ENCODE data around the gene ZNF319. TPM values are rescaled to one million over a fixed set of nuclear protein-coding genes. Genes with fewer than 3 reads are reported as not detected.

Gene ZNF319
- total and polyA plus RNA-seq, 2 of the 4 experiments (the other 2 are of a cell fraction) = 0.90 to 6.3 TPM

DNA sequence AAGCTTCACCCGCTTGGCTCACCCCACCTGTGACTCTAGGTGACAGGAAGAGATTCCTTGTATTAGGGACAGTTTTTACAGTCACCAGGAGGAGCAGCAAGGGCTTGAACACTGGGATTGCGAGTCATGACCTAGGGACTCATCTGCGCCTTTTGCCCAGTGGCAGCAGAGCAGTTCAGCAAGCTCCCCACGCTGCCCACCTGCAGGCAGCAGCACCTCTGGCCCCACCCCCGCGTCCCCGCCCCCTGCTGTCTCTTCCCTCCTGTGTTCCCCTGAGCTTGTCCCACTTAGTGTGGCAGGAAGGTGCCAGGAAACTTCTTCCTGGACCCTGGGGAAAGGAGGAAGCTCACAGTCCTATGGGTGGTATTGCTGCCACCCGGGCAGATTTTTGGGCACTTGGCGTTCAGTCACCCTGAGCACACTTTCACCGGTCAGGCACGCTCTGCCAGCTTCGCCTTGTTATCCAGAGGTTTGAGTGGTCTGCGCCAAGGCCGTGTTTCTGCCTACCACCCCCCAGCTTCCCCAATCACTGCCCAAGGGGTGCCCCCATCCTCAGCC lies 33.7 kb upstream of the ZNF319 start:
- no peaks in the 10 kb centered on the region for H4K20me1 ChIP-seq (ENCODE audit: insufficient read depth, low read length)
- no peak overlapping the region for H3K14ac ChIP-seq (replicated peaks; ENCODE audit: low read depth, low read length)
- no peaks in the 10 kb centered on the region for H3K36me3 ChIP-seq (ENCODE audit: control insufficient read depth, insufficient read depth, low read length)
- TF ChIP-seq CHD1 (IDR thresholded peaks at IDR 0.05; ENCODE audit: low read depth, low read length) (no peak), MXI1 (IDR thresholded peaks at IDR 0.05; ENCODE audit: borderline replicate concordance, low read depth, low read length) (no peak), FOS (IDR thresholded peaks at IDR 0.05; ENCODE audit: low read depth, low read length) (no peak), CEBPB (IDR thresholded peaks at IDR 0.05; ENCODE audit: low read depth, low read length) (no peak), RFX5 (IDR thresholded peaks at IDR 0.05; ENCODE audit: low read depth, low read length) (no peak), POLR2A (IDR thresholded peaks at IDR 0.05; ENCODE audit: low read depth, low read length) (no peak), SMC3 (IDR thresholded peaks at IDR 0.05; ENCODE audit: low read depth, low read length) (no peak)
- ATAC-seq (ENCODE audit: low read depth) (no peak), DNase-seq (no peak)
- H2AK5ac ChIP-seq (ENCODE audit: low read depth, low read length) = no peak overlapping the region
- H3K18ac ChIP-seq (ENCODE audit: low read depth, low read length) = no peak overlapping the region
- H2AFZ ChIP-seq (replicated peaks; ENCODE audit: low read length, poor library complexity) = no peak overlapping the region
- in situ Hi-C loops (cut with MboI; ENCODE audit: low sequenced_read_pairs) (no loop called here), dilution Hi-C loops (cut with HindIII; ENCODE audit: low sequenced_read_pairs, unreplicated experiment) (no loop called here), intact Hi-C loops (cut with micrococcal nuclease) (no loop called here)
- no peak overlapping the region for H3K4ac ChIP-seq (ENCODE audit: low read depth, low read length)
- ChIA-PET POLR2A (ENCODE audit: unreplicated experiment) (no interaction called here), CTCF (interaction anchor here (1.5 kb wide), 1 partner anchor 87 kb away, joined by 3 read pairs; no protein-coding TSS in a partner anchor)
- no peak overlapping the region for H3K23ac ChIP-seq (ENCODE audit: low read depth, low read length)
- no peak overlapping the region for H2BK20ac ChIP-seq (ENCODE audit: low read depth, low read length)
- no peak overlapping the region for H3K9ac ChIP-seq (ENCODE audit: low read depth, low read length)
- no peak overlapping the region for H4K5ac ChIP-seq (ENCODE audit: low read depth, low read length)
- BruUV-seq (replicated peaks) = no TSS peak
- no peak overlapping the region for H4K8ac ChIP-seq (ENCODE audit: low read depth in 2 of 2, low read length in 2 of 2)
- H3K56ac ChIP-seq (ENCODE audit: extremely low read depth, insufficient read depth, low read length) = no peak overlapping the region
- no peak overlapping the region for H3K4me3 ChIP-seq (ENCODE audit: insufficient read depth, low read depth, low read length)
- H3K27ac ChIP-seq (ENCODE audit: insufficient read depth, low read length) = no peak overlapping the region
- no peak overlapping the region for H2BK5ac ChIP-seq (ENCODE audit: low read depth, low read length, poor library complexity, severe bottlenecking)
- H3K9me1 ChIP-seq (ENCODE audit: insufficient read depth, low read length) = no peaks in the 10 kb centered on the region; the same call in 1 of the 2 replicates
- no peak overlapping the region for H4K91ac ChIP-seq (ENCODE audit: insufficient read depth, low read depth, low read length)
- peaks cover 19% of the 10 kb centered on the region for H3K27me3 ChIP-seq (ENCODE audit: control insufficient read depth, insufficient read depth, low read length)
- 66% methylated on average over 4 of the region's 14 CpGs; no CpG with 5 or more reads in 1 of the 2 experiments for WGBS, 2 experiments (ENCODE audit: extremely low coverage in 2 of 2, insufficient read length in 1 of 2)
- no peaks in the 10 kb centered on the region for H3K9me3 ChIP-seq (ENCODE audit: control insufficient read depth, insufficient read depth, low read length)
- H3K4me2 ChIP-seq (ENCODE audit: low read depth, low read length) = no peak overlapping the region
- no peak overlapping the region for H2BK120ac ChIP-seq (ENCODE audit: low read depth, low read length)
- H3K4me1 ChIP-seq (ENCODE audit: control insufficient read depth, insufficient read depth, low read length) = no peaks in the 10 kb centered on the region
- H2AK9ac ChIP-seq (replicated peaks; ENCODE audit: low read depth, low read length, poor library complexity) = no peak overlapping the region
- H3K79me1 ChIP-seq (ENCODE audit: low read depth in 1 of 2, low read length in 2 of 2) = no peaks in the 10 kb centered on the region
- no peak overlapping the region for H2BK15ac ChIP-seq (ENCODE audit: low read depth, low read length)
